Activated naive CD4-positive, alpha-beta T cell treated with anti-CD3 and anti-CD28 coated beads, Interleukin-2, amount 50 U/mL, for 72 hours (primary cell): ENCODE data around the gene EFCAB5. TPM values are rescaled to one million over a fixed set of nuclear protein-coding genes. Genes with fewer than 3 reads are reported as not detected.
"Not testable (repeated sequence)": the region's sequence is repeated elsewhere in the genome, so short reads cannot be mapped to it uniquely, and the experiment has no call there.

Experiments
- ATAC-seq, 2 donors: fragments of 150-1000 bp; cut with Tn5 transposase; 2 replicates each; pipeline ENCODE4 v1.10.0; 2021; ENCODE audit warnings: mild to moderate bottlenecking in 2 of 2, moderate library complexity in 2 of 2
- DNase-seq, 2 donors: peaks; one replicate each; pipeline ENCODE4 v3.0.0; 2021 to 2022; ENCODE audit warnings: low spot score in 2 of 2
- H3K27ac Mint-ChIP-seq, 2 donors: one replicate each; pipeline ENCODE4 v1.8.0; 2022; ENCODE audit warnings: mild to moderate bottlenecking in 2 of 2, mixed read lengths in 2 of 2
- H3K36me3 Mint-ChIP-seq, 2 donors: one replicate each; pipeline ENCODE4 v1.8.0; 2022; ENCODE audit warnings: mixed read lengths in 2 of 2
- H3K9me3 Mint-ChIP-seq, 2 donors: one replicate each; pipeline ENCODE4 v1.8.0; 2022; ENCODE audit warnings: mixed read lengths in 2 of 2
- total RNA-seq, 2 donors: library from RNA; stranded (reverse); gene quantifications; one replicate each; pipeline ENCODE4 v1.2.3, GENCODE V29; 2022

The EFCAB5 gene
- total RNA-seq, 2 donors from 2014 or later = 0.18 to 0.84 TPM

GRCh38 chr17:29929533-29930408, 11.7 kb upstream of the EFCAB5 start, which contains the start of gene SSH2:
Gene SSH2 (minus strand): TSS chr17:29930228. CDS start chr17:29930000, 228 bp downstream.
- DNase-seq (peak; percentile 84 to 89), ATAC-seq (peak; percentile 84 to 85)
- peak within 1 kb of the TSS in 1 of 2 donors; percentile 99 for H3K27ac Mint-ChIP-seq
- no peaks in the 10 kb centered on the region for H3K9me3 Mint-ChIP-seq
- peaks cover 5 to 13% of the 10 kb centered on the region in 2 donors for H3K36me3 Mint-ChIP-seq

- Mint-ChIP-seq H3K27ac (peak overlapping the region in 1 of 2 donors; percentile 8), H3K9me3 (no peaks in the 10 kb centered on the region), H3K36me3 (peaks cover 5 to 13% of the 10 kb centered on the region in 2 donors)
- ATAC-seq (no peak), DNase-seq (no peak)
These were observed 10.9 kb upstream of the EFCAB5 start for GRCh38 chr17:29930409-29931010.

GRCh38 chr17:29931231-29931932, 10.1 kb upstream of the EFCAB5 start:
- H3K9me3 Mint-ChIP-seq = peaks cover 0 to 5% of the 10 kb centered on the region in 2 donors
- ATAC-seq (peak; percentile 53 to 72), DNase-seq (peak; percentile 55 to 59)
- no peak overlapping the region for H3K27ac Mint-ChIP-seq
- H3K36me3 Mint-ChIP-seq = peaks cover 5 to 13% of the 10 kb centered on the region in 2 donors

DNA sequence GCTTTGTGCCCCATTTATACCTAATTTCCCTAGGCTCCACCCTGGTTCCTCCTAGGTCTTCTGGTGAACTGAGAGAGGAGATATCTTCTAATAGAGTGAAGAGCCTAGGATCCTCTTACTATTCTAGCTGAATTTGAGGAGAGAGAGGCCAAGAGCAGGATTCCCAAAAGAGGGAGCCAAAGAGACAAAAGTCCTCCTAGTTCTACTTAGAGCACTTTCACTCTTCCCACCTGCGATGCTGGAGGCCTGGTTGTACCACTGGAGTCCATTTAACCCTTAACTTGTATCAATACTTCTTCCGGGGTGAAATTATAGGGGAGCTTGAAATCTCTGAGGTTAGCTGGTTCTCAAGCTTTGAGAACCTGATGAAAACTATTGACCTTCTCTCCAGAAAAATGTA, 8.1 kb upstream of the EFCAB5 start:
- ATAC-seq (no peak), DNase-seq (no peak)
- H3K36me3 Mint-ChIP-seq = peaks cover 5 to 13% of the 10 kb centered on the region in 2 donors
- H3K27ac Mint-ChIP-seq = no peak overlapping the region
- peaks cover 0 to 5% of the 10 kb centered on the region in 2 donors for H3K9me3 Mint-ChIP-seq

DNA sequence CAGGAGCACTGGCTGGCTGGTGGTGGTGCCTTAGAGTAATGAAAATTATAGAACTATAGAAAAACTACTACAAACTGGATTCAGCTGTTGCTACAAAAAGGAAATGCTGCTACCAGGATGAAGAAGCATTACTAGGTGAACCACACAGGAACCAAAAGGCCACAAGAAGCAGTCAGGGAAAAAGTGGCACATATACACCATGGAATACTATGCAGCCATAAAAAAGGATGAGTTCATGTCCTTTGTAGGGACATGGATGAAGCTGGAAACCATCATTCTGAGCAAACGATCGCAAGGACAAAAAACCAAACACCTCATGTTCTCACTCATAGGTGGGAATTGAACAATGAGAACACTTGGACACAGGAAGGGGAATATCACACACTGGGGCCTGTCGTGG, 5.5 kb upstream of the EFCAB5 start:
- not testable (repeated sequence) for DNase-seq, H3K36me3 Mint-ChIP-seq, H3K27ac Mint-ChIP-seq, ATAC-seq, H3K9me3 Mint-ChIP-seq

DNA sequence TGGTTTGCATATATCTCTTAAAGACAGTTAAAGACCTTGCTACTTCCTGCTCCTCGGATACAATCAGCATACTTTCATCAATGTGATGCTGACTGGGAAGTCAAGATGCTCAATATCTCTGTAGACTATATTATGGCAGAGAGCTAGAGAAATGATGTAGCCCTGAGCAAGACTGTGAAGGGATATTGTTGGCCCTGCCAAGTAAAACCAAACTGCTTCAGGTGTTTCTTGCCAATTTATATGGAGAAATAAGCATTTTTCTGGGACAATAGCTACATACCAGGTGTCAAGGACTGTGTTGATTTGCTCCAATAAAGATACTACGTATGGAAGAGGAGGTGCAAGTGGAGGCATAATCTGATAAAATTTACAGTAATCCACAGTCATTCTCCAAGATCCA, 4.7 kb upstream of the EFCAB5 start:
- Mint-ChIP-seq H3K36me3 (no peaks in the 10 kb centered on the region), H3K27ac (no peak overlapping the region), H3K9me3 (peaks cover 0 to 5% of the 10 kb centered on the region in 2 donors)
- no peak for ATAC-seq
- no peak for DNase-seq

DNA sequence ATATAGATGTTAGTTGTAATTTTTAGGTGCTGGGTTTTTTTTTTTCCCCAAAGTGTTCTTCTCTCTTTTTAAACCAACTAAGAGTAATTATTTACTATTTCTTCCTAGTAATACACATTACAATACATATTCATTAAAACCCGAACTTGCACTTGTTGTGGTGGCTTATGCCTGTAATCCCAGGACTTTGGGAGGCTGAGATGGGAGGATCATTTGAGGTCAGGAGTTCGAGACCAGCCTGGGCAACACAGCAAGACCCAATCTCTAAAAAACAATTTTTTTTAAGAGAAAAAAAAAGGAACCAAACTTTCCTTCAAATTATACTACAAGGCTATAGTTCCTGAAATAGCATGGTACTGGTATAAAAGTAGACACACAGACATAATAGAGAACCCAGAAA, 3.8 kb downstream of the EFCAB5 start:
- Mint-ChIP-seq H3K36me3 (no peaks in the 10 kb centered on the region), H3K9me3 (no peaks in the 10 kb centered on the region), H3K27ac (no peak overlapping the region)
- ATAC-seq = no peak
- DNase-seq = no peak

- Mint-ChIP-seq H3K36me3 (peaks cover 0 to 5% of the 10 kb centered on the region in 2 donors), H3K9me3 (peaks cover 3 to 5% of the 10 kb centered on the region in 2 donors), H3K27ac (no peak overlapping the region)
- no peak for DNase-seq
- no peak for ATAC-seq
These were observed 7.2 kb downstream of the EFCAB5 start for GRCh38 chr17:29948448-29949215.

DNA sequence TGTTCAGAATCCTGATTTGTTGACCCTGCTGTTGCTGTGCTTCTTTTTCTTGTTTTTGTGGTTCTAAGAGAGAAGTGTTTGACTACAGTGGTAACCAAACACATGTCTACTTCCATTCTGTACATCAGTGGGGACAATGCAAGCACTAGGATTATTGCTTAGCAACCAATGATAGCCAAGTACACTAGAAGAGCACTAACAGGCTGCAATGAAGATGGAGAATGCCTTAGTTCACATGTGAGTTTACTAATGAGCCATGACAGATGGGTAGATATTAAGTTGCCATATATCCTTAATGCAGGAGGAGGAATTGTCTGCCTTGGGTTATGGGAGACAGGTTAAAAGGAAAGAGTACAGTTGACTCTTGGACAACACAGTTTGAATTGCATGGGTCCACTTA, 8.3 kb downstream of the EFCAB5 start:
- ATAC-seq = no peak
- peaks cover 0 to 9% of the 10 kb centered on the region in 2 donors for H3K36me3 Mint-ChIP-seq
- no peak for DNase-seq
- H3K27ac Mint-ChIP-seq = no peak overlapping the region
- peaks cover 5 to 8% of the 10 kb centered on the region in 2 donors for H3K9me3 Mint-ChIP-seq

- Mint-ChIP-seq H3K36me3 (peaks cover 0 to 9% of the 10 kb centered on the region in 2 donors), H3K9me3 (peaks cover 5 to 20% of the 10 kb centered on the region in 2 donors), H3K27ac (no peak overlapping the region)
- DNase-seq (no peak), ATAC-seq (no peak)
These were observed 13.0 kb downstream of the EFCAB5 start for GRCh38 chr17:29954405-29954804.

DNA sequence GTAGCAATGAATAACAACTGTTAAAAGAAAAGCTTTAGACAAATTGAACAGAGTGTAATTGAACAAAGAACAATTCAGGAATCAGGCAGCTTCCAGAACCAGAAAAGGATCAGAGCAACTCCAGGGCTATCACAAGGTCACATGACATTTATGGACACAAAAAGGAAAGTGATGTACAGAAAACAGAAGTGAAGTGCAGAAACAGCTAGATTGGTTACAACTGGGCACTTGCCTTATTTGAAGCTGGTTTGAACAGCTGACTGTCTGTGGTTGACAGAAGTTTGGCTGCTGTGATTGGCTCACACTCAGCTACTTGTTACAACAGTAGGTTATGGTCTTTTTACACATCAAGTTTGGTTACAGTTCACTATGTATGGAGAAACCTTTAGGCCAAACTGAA, 14.8 kb downstream of the EFCAB5 start:
- peaks cover 5 to 20% of the 10 kb centered on the region in 2 donors for H3K9me3 Mint-ChIP-seq
- peaks cover 0 to 9% of the 10 kb centered on the region in 2 donors for H3K36me3 Mint-ChIP-seq
- no peak overlapping the region for H3K27ac Mint-ChIP-seq
- DNase-seq = no peak
- no peak for ATAC-seq

DNA sequence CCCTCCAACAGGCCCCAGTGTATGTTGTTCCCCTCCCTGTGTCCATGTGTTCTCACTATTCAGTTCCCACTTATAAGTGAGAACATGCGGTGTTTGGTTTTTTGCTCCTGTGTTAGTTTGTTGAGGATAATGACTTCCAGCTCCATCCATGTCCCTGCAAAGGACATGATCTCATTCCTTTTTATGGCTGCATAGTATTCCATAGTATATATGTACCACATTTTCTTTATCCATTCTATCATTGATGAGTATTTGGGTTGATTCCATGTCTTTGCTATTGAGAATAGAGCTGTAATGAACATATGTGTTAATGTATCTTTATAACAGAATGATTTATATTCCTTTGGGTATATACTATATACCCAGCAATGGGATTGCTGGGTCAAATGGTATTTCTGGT, 16.1 kb downstream of the EFCAB5 start:
- DNase-seq, H3K27ac Mint-ChIP-seq, H3K36me3 Mint-ChIP-seq, ATAC-seq: not testable (repeated sequence)
- peaks cover 5 to 20% of the 10 kb centered on the region in 2 donors for H3K9me3 Mint-ChIP-seq

GRCh38 chr17:29958947-29959657, 17.7 kb downstream of the EFCAB5 start:
- no peak for DNase-seq
- no peak for ATAC-seq
- Mint-ChIP-seq H3K9me3 (peaks cover 0 to 11% of the 10 kb centered on the region in 2 donors), H3K36me3 (no peaks in the 10 kb centered on the region), H3K27ac (no peak overlapping the region)

DNA sequence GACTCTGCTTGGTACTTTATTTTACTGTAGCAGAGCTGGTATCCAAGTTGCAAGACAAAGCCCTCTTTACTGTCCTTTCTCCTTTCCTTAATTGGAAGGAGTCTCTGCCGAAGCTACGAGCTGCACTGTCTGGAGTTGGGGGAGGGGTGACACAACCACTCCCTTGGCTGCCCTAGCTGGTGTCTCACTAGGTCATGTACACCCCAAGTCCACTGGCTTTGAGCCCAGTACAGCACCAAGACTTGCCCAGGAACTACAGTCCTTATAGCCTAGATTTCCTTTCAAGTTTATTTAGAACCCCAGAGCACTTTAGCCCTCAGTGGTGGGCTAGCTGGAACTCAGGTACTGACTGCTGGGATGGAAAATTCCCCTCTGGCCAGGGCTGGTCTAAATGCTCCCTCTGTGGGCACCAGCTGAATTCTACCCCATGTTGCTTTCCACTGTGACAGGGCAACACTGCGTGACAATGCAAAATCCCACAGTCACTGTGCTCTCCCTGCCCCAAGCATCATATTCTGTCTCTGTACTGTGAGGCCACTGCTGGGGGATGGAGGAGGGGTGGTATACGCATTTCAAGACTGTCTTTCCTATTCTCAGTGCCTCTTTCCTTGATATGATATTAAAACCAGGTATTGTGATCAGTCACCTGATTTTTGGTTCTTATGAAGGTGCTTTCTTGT, 18.4 kb downstream of the EFCAB5 start:
- no peak overlapping the region for H3K27ac Mint-ChIP-seq
- no peak for ATAC-seq
- H3K36me3 Mint-ChIP-seq = no peaks in the 10 kb centered on the region
- H3K9me3 Mint-ChIP-seq = peaks cover 0 to 10% of the 10 kb centered on the region in 2 donors
- no peak for DNase-seq

- H3K36me3 Mint-ChIP-seq = no peaks in the 10 kb centered on the region
These were observed 21.2 kb downstream of the EFCAB5 start for GRCh38 chr17:29962656-29963055.

More at GRCh38 chr17:29962656-29963055, 21.2 kb downstream of the EFCAB5 start:
- ATAC-seq (no peak), DNase-seq (no peak)
- no peak overlapping the region for H3K27ac Mint-ChIP-seq
- no peaks in the 10 kb centered on the region for H3K9me3 Mint-ChIP-seq
